Effector memory CD4-positive, alpha-beta T cell (primary cell): ENCODE data around the gene NMS.

Experiments
- DNase-seq, 3 donors: peaks; one replicate each; pipeline ENCODE4 v3.0.0-alpha.2; 2020
- H3K27ac ChIP-seq: 2 replicates; pipeline ENCODE4 v1.7.0; 2013; ENCODE audit warnings: mild to moderate bottlenecking, low read length, moderate library complexity; ENCODE audit not compliant: insufficient read depth, poor library complexity, severe bottlenecking
- H3K27me3 ChIP-seq: replicated peaks from 2 replicates; pipeline ENCODE4 v1.7.0; 2013; ENCODE audit warnings: mild to moderate bottlenecking, low read length; ENCODE audit not compliant: insufficient read depth, control insufficient read depth, poor library complexity, severe bottlenecking
- H3K36me3 ChIP-seq: 2 replicates; pipeline ENCODE4 v1.7.0; 2013; ENCODE audit warnings: mild to moderate bottlenecking, low read length, moderate library complexity; ENCODE audit not compliant: control insufficient read depth, insufficient read depth
- H3K4me1 ChIP-seq: 2 replicates; pipeline ENCODE4 v1.7.0; 2013; ENCODE audit warnings: low read length, mild to moderate bottlenecking; ENCODE audit not compliant: control insufficient read depth, insufficient read depth, poor library complexity, severe bottlenecking
- H3K4me3 ChIP-seq: 2 replicates; pipeline ENCODE4 v1.7.0; 2013; ENCODE audit warnings: low read length, low read depth, mild to moderate bottlenecking; ENCODE audit not compliant: insufficient read depth, poor library complexity, severe bottlenecking
- H3K9me3 ChIP-seq: 2 replicates; pipeline ENCODE4 v1.7.0; 2013; ENCODE audit warnings: mild to moderate bottlenecking, low read length, moderate library complexity; ENCODE audit not compliant: control insufficient read depth
- total RNA-seq, 3 donors: gene quantifications; one replicate each; lab custom pipeline; 2026; lab: John Stamatoyannopoulos, UW

Gene NMS, protein sequence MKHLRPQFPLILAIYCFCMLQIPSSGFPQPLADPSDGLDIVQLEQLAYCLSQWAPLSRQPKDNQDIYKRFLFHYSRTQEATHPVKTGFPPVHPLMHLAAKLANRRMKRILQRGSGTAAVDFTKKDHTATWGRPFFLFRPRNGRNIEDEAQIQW
- total RNA-seq, result 0 reads per million in 3 donors

DNA sequence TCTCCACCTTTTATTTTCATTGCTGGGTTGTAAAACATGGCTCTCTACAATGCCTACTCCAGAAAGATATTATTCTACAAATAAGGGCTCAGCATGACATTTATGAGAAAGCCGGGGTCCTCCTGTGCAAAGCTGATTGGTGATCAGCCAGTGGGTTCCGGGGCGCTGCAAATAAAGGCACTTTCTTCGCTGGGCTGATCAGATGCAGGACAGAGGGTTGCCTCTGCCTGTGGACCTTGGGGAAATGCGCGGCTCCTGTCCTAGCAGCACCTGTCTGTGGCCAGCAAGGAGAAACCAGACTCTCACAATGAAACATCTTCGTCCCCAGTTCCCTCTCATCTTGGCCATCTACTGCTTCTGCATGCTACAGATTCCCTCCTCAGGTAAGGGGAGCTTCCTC is at the start of gene NMS:
Gene NMS (plus strand): TSS at position 301 of the 400 bp plus-strand sequence. CDS start 7 bp downstream, at position 308.
- DNase-seq, result no peak
- Histone ChIP-seq H3K27ac (no peak within 1 kb of the TSS), H3K9me3 (no peaks in the 10 kb centered on the region), H3K4me3 (no peak within 1 kb of the TSS), H3K27me3 (peaks cover 2% of the 10 kb centered on the region), H3K36me3 (no peaks in the 10 kb centered on the region), H3K4me1 (no peaks in the 10 kb centered on the region)

- no peaks in the 10 kb centered on the region for H3K4me1 ChIP-seq
- no peak for DNase-seq
- no peaks in the 10 kb centered on the region for H3K36me3 ChIP-seq
- H3K9me3 ChIP-seq, result no peaks in the 10 kb centered on the region
- no peak overlapping the region for H3K27ac ChIP-seq
- no peak overlapping the region for H3K4me3 ChIP-seq
- no peaks in the 10 kb centered on the region for H3K27me3 ChIP-seq
These were observed 47.8 kb upstream of the NMS start for GRCh38 chr2:100422320-100423055.

- Histone ChIP-seq H3K36me3 (no peaks in the 10 kb centered on the region), H3K27me3 (no peaks in the 10 kb centered on the region), H3K9me3 (no peaks in the 10 kb centered on the region), H3K4me3 (no peak overlapping the region), H3K4me1 (no peaks in the 10 kb centered on the region), H3K27ac (no peak overlapping the region)
- DNase-seq, result no peak
These were observed 46.7 kb upstream of the NMS start for GRCh38 chr2:100423631-100424030.

GRCh38 chr2:100424277-100424875 is 45.9 kb upstream of the NMS start:
- no peak for DNase-seq
- Histone ChIP-seq H3K9me3 (no peaks in the 10 kb centered on the region), H3K27me3 (no peaks in the 10 kb centered on the region), H3K4me3 (no peak overlapping the region), H3K4me1 (no peaks in the 10 kb centered on the region), H3K27ac (no peak overlapping the region), H3K36me3 (no peaks in the 10 kb centered on the region)

GRCh38 chr2:100425107-100425506 is 45.2 kb upstream of the NMS start:
- Histone ChIP-seq H3K27ac (no peak overlapping the region), H3K4me1 (no peaks in the 10 kb centered on the region), H3K27me3 (no peaks in the 10 kb centered on the region), H3K36me3 (no peaks in the 10 kb centered on the region), H3K4me3 (no peak overlapping the region), H3K9me3 (no peaks in the 10 kb centered on the region)
- DNase-seq, result no peak

DNA sequence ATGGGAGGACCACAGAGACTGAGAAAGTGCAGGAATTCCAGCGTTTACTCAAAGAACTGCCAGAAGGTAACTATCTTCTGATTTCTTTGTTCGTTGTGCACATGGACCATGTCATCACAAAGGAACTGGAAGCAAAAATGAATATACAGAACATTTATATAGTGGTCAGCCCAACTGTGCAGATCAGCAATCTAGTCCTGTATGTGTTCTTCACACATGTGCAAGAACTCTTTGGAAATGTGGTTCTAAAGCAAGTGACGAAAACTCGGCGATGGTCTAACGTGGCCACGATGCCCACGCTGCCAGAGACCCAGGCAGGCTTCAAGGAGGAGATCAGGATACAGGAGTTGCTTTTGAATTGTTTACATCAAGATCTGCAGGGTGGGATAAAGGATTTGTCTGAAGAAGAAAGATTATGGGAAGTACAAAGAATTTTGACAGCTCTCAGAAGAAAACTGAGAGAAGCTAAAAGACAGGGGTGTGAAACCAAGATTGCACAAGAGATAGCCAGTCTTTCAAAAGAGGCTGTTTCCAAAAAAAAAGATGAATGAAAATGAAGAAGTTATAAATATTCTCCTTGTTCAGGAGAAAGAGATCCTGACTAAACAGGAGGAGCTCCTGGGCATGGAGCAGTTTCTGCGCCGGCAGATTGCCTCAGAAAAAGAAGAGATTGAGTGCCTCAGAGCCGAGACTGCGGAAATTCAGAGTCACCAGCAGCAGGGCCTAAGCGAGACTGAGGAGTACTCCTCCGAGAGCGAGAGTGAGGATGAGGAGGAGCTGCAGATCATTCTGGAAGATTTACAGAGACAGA is 44.5 kb upstream of the NMS start:
- DNase-seq, result no peak
- Histone ChIP-seq H3K9me3 (no peaks in the 10 kb centered on the region), H3K27me3 (no peaks in the 10 kb centered on the region), H3K36me3 (no peaks in the 10 kb centered on the region), H3K27ac (no peak overlapping the region), H3K4me3 (no peak overlapping the region), H3K4me1 (no peaks in the 10 kb centered on the region)

GRCh38 chr2:100426384-100426720 is 43.9 kb upstream of the NMS start:
- Histone ChIP-seq H3K27ac (no peak overlapping the region), H3K4me1 (no peaks in the 10 kb centered on the region), H3K9me3 (no peaks in the 10 kb centered on the region), H3K36me3 (no peaks in the 10 kb centered on the region), H3K27me3 (no peaks in the 10 kb centered on the region), H3K4me3 (no peak overlapping the region)
- no peak for DNase-seq

GRCh38 chr2:100427111-100427510 is 43.2 kb upstream of the NMS start:
- H3K4me1 ChIP-seq, result no peaks in the 10 kb centered on the region
- no peaks in the 10 kb centered on the region for H3K36me3 ChIP-seq
- H3K9me3 ChIP-seq, result no peaks in the 10 kb centered on the region
- no peak overlapping the region for H3K4me3 ChIP-seq
- no peaks in the 10 kb centered on the region for H3K27me3 ChIP-seq
- no peak overlapping the region for H3K27ac ChIP-seq
- DNase-seq, result no peak

DNA sequence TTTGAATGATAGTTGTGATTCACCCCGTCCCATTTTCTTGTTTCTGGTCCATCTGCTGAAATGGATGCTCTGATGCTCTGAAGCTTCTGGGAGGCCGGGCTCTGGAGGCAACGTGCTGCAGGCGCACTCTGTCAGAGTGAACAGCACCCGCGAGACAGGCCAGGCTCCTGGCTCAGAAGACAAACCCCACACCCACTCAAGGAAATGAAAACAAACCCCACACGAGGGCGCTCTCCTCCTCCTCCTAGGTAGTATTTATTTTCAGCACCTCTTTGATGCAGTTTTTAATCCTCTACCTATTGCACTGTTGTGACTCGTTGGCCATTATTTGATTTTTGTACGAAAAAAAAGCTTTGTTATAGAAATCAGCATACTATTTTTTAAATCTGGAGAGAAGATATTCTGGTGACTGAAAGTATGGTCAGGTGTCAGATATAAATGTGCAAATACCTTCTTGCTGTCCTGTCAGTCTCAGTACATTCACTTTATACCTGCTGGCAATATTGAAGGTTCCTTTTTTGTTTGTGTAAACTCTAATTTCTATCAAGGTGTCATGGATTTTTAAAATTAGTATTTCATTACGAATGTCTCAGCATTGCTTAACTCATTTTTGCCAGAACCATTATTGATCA is 42.5 kb upstream of the NMS start:
- peak in 2 of 3 donors; percentile 5 to 10 for DNase-seq
- H3K9me3 ChIP-seq, result no peaks in the 10 kb centered on the region
- H3K27ac ChIP-seq, result no peak overlapping the region
- H3K27me3 ChIP-seq, result no peaks in the 10 kb centered on the region
- H3K4me1 ChIP-seq, result no peaks in the 10 kb centered on the region
- H3K36me3 ChIP-seq, result no peaks in the 10 kb centered on the region
- no peak overlapping the region for H3K4me3 ChIP-seq
